ENCODE data around the gene ESPL1. TPM values are rescaled to one million over a fixed set of nuclear protein-coding genes. Genes with fewer than 3 reads are reported as not detected.

Gene ESPL1
- polyA plus RNA-seq, 2 of the 4 experiments (the other 2 are of a cell fraction): 10.0 to 16.5 TPM

- TF ChIP-seq E2F6 (IDR thresholded peaks at IDR 0.05; ENCODE audit: borderline replicate concordance, low read depth) (no peak; the same call in 1 of the 2 replicates), ZSCAN20 (CRISPR knock-in tag; IDR thresholded peaks at IDR 0.05) (no peak), FOSL2 (IDR thresholded peaks at IDR 0.05) (no peak), FOSL2 (CRISPR knock-in tag; IDR thresholded peaks at IDR 0.05) (no peak), POLR2A (IDR thresholded peaks at IDR 0.05; ENCODE audit: low read length) (peak; percentile 92), NFE2L2 (conservative IDR thresholded peaks at IDR 0.05; ENCODE audit: low read length) (no peak), RCOR1 (IDR thresholded peaks at IDR 0.05; ENCODE audit: low read depth, low read length) (no peak), HDAC2 (IDR thresholded peaks at IDR 0.05) (no peak), MAZ (IDR thresholded peaks at IDR 0.05; ENCODE audit: borderline replicate concordance, low read depth, low read length) (no peak), MYC (IDR thresholded peaks at IDR 0.05; ENCODE audit: borderline replicate concordance, low read length) (no peak), ZFP36 (IDR thresholded peaks at IDR 0.05; ENCODE audit: borderline replicate concordance, partially characterized antibody) (no peak), JUN (IDR thresholded peaks at IDR 0.05) (peak in 1 of 2 experiments; percentile 83; a peak in 2 of 5 replicates), BCL3 (IDR thresholded peaks at IDR 0.05) (peak; percentile 49; the same call in 1 of the 3 replicates), PHF8 (IDR thresholded peaks at IDR 0.05; ENCODE audit: borderline replicate concordance, low read depth) (peak; percentile 96), CEBPB (IDR thresholded peaks at IDR 0.05) (no peak), HOXA7 (CRISPR knock-in tag; IDR thresholded peaks at IDR 0.05) (no peak), EHF (CRISPR knock-in tag; IDR thresholded peaks at IDR 0.05) (no peak), HOXB5 (CRISPR knock-in tag; IDR thresholded peaks at IDR 0.05) (no peak), RFX5 (IDR thresholded peaks at IDR 0.05) (no peak), FOSB (CRISPR knock-in tag; IDR thresholded peaks at IDR 0.05) (0 out of 2 replicates have a peak, but pooled peaks have one; percentile 51), RARB (CRISPR knock-in tag; IDR thresholded peaks at IDR 0.05) (no peak), ZC3H11A (IDR thresholded peaks at IDR 0.05) (no peak), HOXB13 (CRISPR knock-in tag; IDR thresholded peaks at IDR 0.05; ENCODE audit: low read depth) (no peak), BHLHE40 (IDR thresholded peaks at IDR 0.05; ENCODE audit: low read depth, low read length) (no peak; the same call in 1 of the 2 replicates), GATA3 (IDR thresholded peaks at IDR 0.05; ENCODE audit: borderline replicate concordance) (0 out of 2 replicates have a peak, but pooled peaks have one; percentile 26), CHD4 (IDR thresholded peaks at IDR 0.05; ENCODE audit: borderline replicate concordance) (no peak), HMGXB4 (CRISPR knock-in tag; IDR thresholded peaks at IDR 0.05; ENCODE audit: borderline replicate concordance) (no peak)
- TF ChIP-seq, protein P1, sequence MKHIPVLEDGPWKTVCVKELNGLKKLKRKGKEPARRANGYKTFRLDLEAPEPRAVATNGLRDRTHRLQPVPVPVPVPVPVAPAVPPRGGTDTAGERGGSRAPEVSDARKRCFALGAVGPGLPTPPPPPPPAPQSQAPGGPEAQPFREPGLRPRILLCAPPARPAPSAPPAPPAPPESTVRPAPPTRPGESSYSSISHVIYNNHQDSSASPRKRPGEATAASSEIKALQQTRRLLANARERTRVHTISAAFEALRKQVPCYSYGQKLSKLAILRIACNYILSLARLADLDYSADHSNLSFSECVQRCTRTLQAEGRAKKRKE (CRISPR knock-in tag; IDR thresholded peaks at IDR 0.05; ENCODE audit: low read depth): no peak
- TF ChIP-seq, protein P2, sequence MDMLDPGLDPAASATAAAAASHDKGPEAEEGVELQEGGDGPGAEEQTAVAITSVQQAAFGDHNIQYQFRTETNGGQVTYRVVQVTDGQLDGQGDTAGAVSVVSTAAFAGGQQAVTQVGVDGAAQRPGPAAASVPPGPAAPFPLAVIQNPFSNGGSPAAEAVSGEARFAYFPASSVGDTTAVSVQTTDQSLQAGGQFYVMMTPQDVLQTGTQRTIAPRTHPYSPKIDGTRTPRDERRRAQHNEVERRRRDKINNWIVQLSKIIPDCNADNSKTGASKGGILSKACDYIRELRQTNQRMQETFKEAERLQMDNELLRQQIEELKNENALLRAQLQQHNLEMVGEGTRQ (IDR thresholded peaks at IDR 0.05): peak; percentile 84
- TF ChIP-seq, protein P3, sequence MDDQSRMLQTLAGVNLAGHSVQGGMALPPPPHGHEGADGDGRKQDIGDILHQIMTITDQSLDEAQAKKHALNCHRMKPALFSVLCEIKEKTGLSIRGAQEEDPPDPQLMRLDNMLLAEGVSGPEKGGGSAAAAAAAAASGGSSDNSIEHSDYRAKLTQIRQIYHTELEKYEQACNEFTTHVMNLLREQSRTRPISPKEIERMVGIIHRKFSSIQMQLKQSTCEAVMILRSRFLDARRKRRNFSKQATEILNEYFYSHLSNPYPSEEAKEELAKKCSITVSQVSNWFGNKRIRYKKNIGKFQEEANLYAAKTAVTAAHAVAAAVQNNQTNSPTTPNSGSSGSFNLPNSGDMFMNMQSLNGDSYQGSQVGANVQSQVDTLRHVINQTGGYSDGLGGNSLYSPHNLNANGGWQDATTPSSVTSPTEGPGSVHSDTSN (IDR thresholded peaks at IDR 0.05): peak; percentile 57; the same call in 1 of the 2 replicates
- TF ChIP-seq, protein P4, sequence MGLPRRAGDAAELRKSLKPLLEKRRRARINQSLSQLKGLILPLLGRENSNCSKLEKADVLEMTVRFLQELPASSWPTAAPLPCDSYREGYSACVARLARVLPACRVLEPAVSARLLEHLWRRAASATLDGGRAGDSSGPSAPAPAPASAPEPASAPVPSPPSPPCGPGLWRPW (IDR thresholded peaks at IDR 0.05): no peak
- TF ChIP-seq, protein P5, sequence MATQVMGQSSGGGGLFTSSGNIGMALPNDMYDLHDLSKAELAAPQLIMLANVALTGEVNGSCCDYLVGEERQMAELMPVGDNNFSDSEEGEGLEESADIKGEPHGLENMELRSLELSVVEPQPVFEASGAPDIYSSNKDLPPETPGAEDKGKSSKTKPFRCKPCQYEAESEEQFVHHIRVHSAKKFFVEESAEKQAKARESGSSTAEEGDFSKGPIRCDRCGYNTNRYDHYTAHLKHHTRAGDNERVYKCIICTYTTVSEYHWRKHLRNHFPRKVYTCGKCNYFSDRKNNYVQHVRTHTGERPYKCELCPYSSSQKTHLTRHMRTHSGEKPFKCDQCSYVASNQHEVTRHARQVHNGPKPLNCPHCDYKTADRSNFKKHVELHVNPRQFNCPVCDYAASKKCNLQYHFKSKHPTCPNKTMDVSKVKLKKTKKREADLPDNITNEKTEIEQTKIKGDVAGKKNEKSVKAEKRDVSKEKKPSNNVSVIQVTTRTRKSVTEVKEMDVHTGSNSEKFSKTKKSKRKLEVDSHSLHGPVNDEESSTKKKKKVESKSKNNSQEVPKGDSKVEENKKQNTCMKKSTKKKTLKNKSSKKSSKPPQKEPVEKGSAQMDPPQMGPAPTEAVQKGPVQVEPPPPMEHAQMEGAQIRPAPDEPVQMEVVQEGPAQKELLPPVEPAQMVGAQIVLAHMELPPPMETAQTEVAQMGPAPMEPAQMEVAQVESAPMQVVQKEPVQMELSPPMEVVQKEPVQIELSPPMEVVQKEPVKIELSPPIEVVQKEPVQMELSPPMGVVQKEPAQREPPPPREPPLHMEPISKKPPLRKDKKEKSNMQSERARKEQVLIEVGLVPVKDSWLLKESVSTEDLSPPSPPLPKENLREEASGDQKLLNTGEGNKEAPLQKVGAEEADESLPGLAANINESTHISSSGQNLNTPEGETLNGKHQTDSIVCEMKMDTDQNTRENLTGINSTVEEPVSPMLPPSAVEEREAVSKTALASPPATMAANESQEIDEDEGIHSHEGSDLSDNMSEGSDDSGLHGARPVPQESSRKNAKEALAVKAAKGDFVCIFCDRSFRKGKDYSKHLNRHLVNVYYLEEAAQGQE (IDR thresholded peaks at IDR 0.05): no peak
Measured at GRCh38 chr12:53251477-53252348, 16.4 kb upstream of the ESPL1 start (continued).
